K562 (cell line): ENCODE measurements around the gene SHISA9. TPM values are rescaled to one million over a fixed set of nuclear protein-coding genes. Genes with fewer than 3 reads are reported as not detected.

Experiments used
- ATAC-seq: fragments of 200-7000 bp; cut with Tn5 transposase; 3 replicates; pipeline ENCODE4 v1.9.1; 2020; ENCODE audit warnings: moderate library complexity
- BruUV-seq: library from RNA; stranded (reverse); fragments of 400-500 nt; replicated peaks from 2 replicates; lab custom pipeline; 2021; lab: Mats Ljungman, UMichigan
- CTCF ChIA-PET: fragments of 300-600 bp; formaldehyde crosslinking; extraction: SDS; loops from one replicate; lab custom pipeline; 2021; ENCODE audit warnings: low intra/inter-chr PET ratio; lab: Yijun Ruan, JAX
- POLR2A ChIA-PET: fragments of 300-600, 350-650 bp; sonication (Branson Sonifier 250); formaldehyde crosslinking; extraction: SDS; loops from one replicate; lab custom pipeline; 2021; ENCODE audit warnings: antibody characterized with exemption, inconsistent platforms; lab: Yijun Ruan, JAX
- DNase-seq, 4 experiments: peaks; one replicate each; pipeline versions ENCODE4 v3.0.0 to v3.0.0-alpha.2; 2011 to 2018; ENCODE audit warnings: low spot score in 3 of 4, mixed read lengths in 3 of 4; ENCODE audit errors: extremely low read depth in 1 of 4
- FAIRE-seq: peaks from 2 replicates; lab custom pipeline; 2011; peaks lifted over from hg19 to GRCh38; lab: Jason Lieb, UNC
- H2AFZ ChIP-seq: 2 replicates; pipeline ENCODE4 v1.6.0; 2011; ENCODE audit warnings: low read depth, low read length, control low read depth, inconsistent platforms
- H3K27ac ChIP-seq: fragments of 200-600 bp; 3 replicates; pipeline ENCODE4 v1.8.0; 2011; ENCODE audit warnings: low read depth, mild to moderate bottlenecking, control low read depth, inconsistent platforms, low read length, moderate library complexity, mixed read lengths; ENCODE audit errors: extremely low read depth
- H3K27me3 ChIP-seq, 2 experiments: fragments of 300-600 bp in 1 of 2; 2 replicates in 1 of 2; 3 replicates in 1 of 2; pipeline versions ENCODE4 v1.6.0 to v1.8.0; 2011; ENCODE audit warnings: inconsistent platforms in 2 of 2, low read length in 2 of 2, mild to moderate bottlenecking in 1 of 2, mixed read lengths in 1 of 2, moderate library complexity in 1 of 2; ENCODE audit not compliant: control insufficient read depth in 2 of 2, insufficient read depth in 2 of 2
- H3K36me3 ChIP-seq: fragments of 300-600 bp; 3 replicates; pipeline ENCODE4 v1.8.0; 2011; ENCODE audit warnings: mild to moderate bottlenecking, low read length, inconsistent platforms; ENCODE audit not compliant: control insufficient read depth, insufficient read depth
- H3K4me1 ChIP-seq, 2 experiments: fragments of 200-600 bp in 1 of 2; replicated peaks in 1 of 2; 2 replicates in 1 of 2; 3 replicates in 1 of 2; pipeline versions ENCODE4 v1.5.1 to v1.8.0; 2011; ENCODE audit warnings: inconsistent platforms in 2 of 2, low read length in 2 of 2, mild to moderate bottlenecking in 1 of 2, mixed read lengths in 1 of 2, moderate library complexity in 1 of 2; ENCODE audit not compliant: control insufficient read depth in 2 of 2, insufficient read depth in 2 of 2
- H3K4me2 ChIP-seq: 2 replicates; pipeline ENCODE4 v1.6.1; 2011; ENCODE audit warnings: low read length, control low read depth, inconsistent platforms, mixed read lengths; ENCODE audit not compliant: insufficient read depth
- H3K4me3 ChIP-seq: fragments of 200-600 bp; sonication (generic), shearing (Covaris generic); 2 replicates; pipeline ENCODE4 v1.5.1; 2016; ENCODE audit warnings: control low read depth, inconsistent platforms
- H3K79me2 ChIP-seq: fragments of 200-600 bp; 3 replicates; pipeline ENCODE4 v1.8.0; 2011; ENCODE audit warnings: low read length, inconsistent platforms; ENCODE audit not compliant: control insufficient read depth, insufficient read depth
- H3K9ac ChIP-seq, 2 experiments: 2 replicates each; pipeline versions ENCODE4 v1.6.0 to v1.6.1; 2011; ENCODE audit warnings: low read depth in 2 of 2, low read length in 2 of 2, control low read depth in 1 of 2, inconsistent platforms in 1 of 2, mild to moderate bottlenecking in 1 of 2, mixed read lengths in 1 of 2; ENCODE audit not compliant: insufficient read depth in 1 of 2
- H3K9me1 ChIP-seq: one replicate; pipeline ENCODE4 v1.6.0; 2011; ENCODE audit warnings: inconsistent platforms, mild to moderate bottlenecking, low read length, moderate library complexity; ENCODE audit not compliant: control insufficient read depth, insufficient read depth
- H3K9me3 ChIP-seq: replicated peaks from 2 replicates; pipeline ENCODE4 v1.5.1; 2011; ENCODE audit warnings: low read depth, low read length, inconsistent platforms; ENCODE audit not compliant: control insufficient read depth, insufficient read depth
- H4K20me1 ChIP-seq: replicated peaks from 2 replicates; pipeline ENCODE4 v1.6.1; 2011; ENCODE audit warnings: low read length, inconsistent platforms, mixed read lengths; ENCODE audit not compliant: control insufficient read depth, insufficient read depth
- ATF7 ChIP-seq: fragments of 450-650 bp; IDR thresholded peaks from 2 replicates; pipeline ENCODE4 v1.7.1; 2014; ENCODE audit warnings: mild to moderate bottlenecking, moderate library complexity
- CBX5 ChIP-seq: IDR thresholded peaks from 2 replicates; pipeline ENCODE4 v1.6.1; 2014; ENCODE audit warnings: low read depth, borderline replicate concordance
- CREB1 ChIP-seq, 2 experiments: sonication (generic) in 1 of 2; formaldehyde crosslinking in 1 of 2; IDR thresholded peaks; 2 replicates each; pipeline versions ENCODE4 v1.6.1 to v1.8.0; 2012 to 2022; ENCODE audit warnings: inconsistent platforms in 1 of 2, mild to moderate bottlenecking in 1 of 2, missing genetic modification reagents in 1 of 2, moderate library complexity in 1 of 2
- CREBBP ChIP-seq: IDR thresholded peaks from one replicate; pipeline ENCODE4 v1.6.1; 2012; ENCODE audit warnings: low read depth, mild to moderate bottlenecking, control low read depth, inconsistent platforms, low read length
- CXXC5 ChIP-seq: fragments of 250-450 bp; sonication (Bioruptor Pico); IDR thresholded peaks from 2 replicates; pipeline ENCODE4 v1.8.0; 2022; ENCODE audit warnings: inconsistent platforms, mild to moderate bottlenecking, moderate library complexity
- FOXA3 ChIP-seq, 2 experiments: fragments of 450-650 bp in 1 of 2; sonication (generic) in 1 of 2; formaldehyde crosslinking; IDR thresholded peaks in 1 of 2; conservative IDR thresholded peaks in 1 of 2; 2 replicates each; pipeline versions ENCODE4 v1.4.0 to v1.8.0; 2020 to 2022; ENCODE audit warnings: mild to moderate bottlenecking in 2 of 2, missing genetic modification reagents in 1 of 2
- HDAC1 ChIP-seq, 2 experiments: fragments of 450-650 bp; IDR thresholded peaks; 2 replicates each; pipeline ENCODE4 v1.6.1; 2016 to 2017; ENCODE audit warnings: inconsistent platforms in 1 of 2, mild to moderate bottlenecking in 1 of 2, moderate library complexity in 1 of 2
- HDAC2 ChIP-seq: fragments of 450-650 bp; IDR thresholded peaks from 2 replicates; pipeline ENCODE4 v1.6.1; 2016; ENCODE audit warnings: mild to moderate bottlenecking
- HNRNPUL1 ChIP-seq: fragments of 200-400 bp; formaldehyde crosslinking; IDR thresholded peaks from 2 replicates; pipeline ENCODE4 v1.6.1; 2017; ENCODE audit warnings: low read length
- NR3C1 ChIP-seq: sonication (generic); formaldehyde crosslinking; IDR thresholded peaks from 2 replicates; pipeline ENCODE4 v1.8.1; 2022; ENCODE audit warnings: missing genetic modification reagents
- NR4A1 ChIP-seq, 2 experiments: fragments of 250-450 bp in 1 of 2; fragments of 450-650 bp in 1 of 2; sonication (Bioruptor Pico) in 1 of 2; IDR thresholded peaks; 2 replicates each; pipeline versions ENCODE4 v1.4.0 to v1.6.1; 2016 to 2020; ENCODE audit warnings: mild to moderate bottlenecking in 2 of 2, missing compliant biosample characterization in 1 of 2, missing genetic modification characterization in 1 of 2, moderate library complexity in 1 of 2
- RFX1 ChIP-seq: fragments of 450-650 bp; IDR thresholded peaks from 2 replicates; pipeline ENCODE4 v1.6.1; 2016; ENCODE audit warnings: mild to moderate bottlenecking, moderate library complexity
- TCF7L2 ChIP-seq: fragments of 150-350 bp; IDR thresholded peaks from 2 replicates; pipeline ENCODE4 v1.6.1; 2016; ENCODE audit warnings: low read depth, mild to moderate bottlenecking, low read length, moderate library complexity
- TEAD2 ChIP-seq: fragments of 450-650 bp; IDR thresholded peaks from 2 replicates; pipeline ENCODE4 v1.6.1; 2016; ENCODE audit warnings: missing genetic modification characterization, control low read depth, missing compliant biosample characterization
- UBTF ChIP-seq, 2 experiments: IDR thresholded peaks; 2 replicates each; pipeline ENCODE4 v1.6.1; 2012; ENCODE audit warnings: improper control_type of control experiment in 2 of 2, low read depth in 2 of 2, low read length in 2 of 2, borderline replicate concordance in 1 of 2
- ZNF785 ChIP-seq: fragments of 250-450 bp; sonication (Bioruptor Pico); IDR thresholded peaks from 2 replicates; pipeline ENCODE4 v1.4.0; 2020; ENCODE audit warnings: mild to moderate bottlenecking
- WGBS: fragments of 100-300 bp; shearing (Covaris generic); methylation state at CpG from one replicate; pipeline ENCODE4 v1.1.6; 2016; ENCODE audit warnings: low coverage, mixed read lengths; ENCODE audit not compliant: insufficient coverage; ENCODE audit errors: missing lambda C conversion rate; 5-methylcytosine and 5-hydroxymethylcytosine counted together
- in situ Hi-C: fragments of 300-500 bp; cut with MboI; formaldehyde crosslinking; loops from 4 replicates; pipeline ENCODE4 v1.15.0; 2018; ENCODE audit warnings: inconsistent platforms, mixed read lengths
- intact Hi-C: fragments of 100-400 bp; cut with micrococcal nuclease; formaldehyde crosslinking; loops from 2 replicates; pipeline ENCODE4 v1.14.2; 2022
- polyA plus RNA-seq, 8 experiments: library from polyadenylated mRNA; depleted of rRNA in 4 of 8; stranded (reverse) in 5 of 8; unstranded in 3 of 8; fragments of >200 nt; fragmentation: Nextera tagmentation in 2 of 8; fragmentation: Illumina TruSeq in 1 of 8; extraction: Ambion mirVana in 2 of 8; extraction: Trizol in 1 of 8; gene quantifications; 2 replicates each; pipeline versions ENCODE4 v1.2.1 to v1.2.3, GENCODE V29; 2011 to 2014; ENCODE audit warnings: inconsistent platforms in 1 of 8, missing spikeins in 1 of 8
- total RNA-seq, 7 experiments: library from RNA; depleted of rRNA in 6 of 7; stranded (reverse); fragments of >200 nt in 6 of 7; fragmentation: Illumina TruSeq in 2 of 7; extraction: Trizol in 2 of 7; gene quantifications; 2 replicates each; pipeline versions ENCODE4 v1.2.1 to v1.2.3, GENCODE V29; 2011 to 2021; ENCODE audit warnings: low replicate concordance in 1 of 7

The SHISA9 gene
- total and polyA plus RNA-seq, 9 of the 15 experiments (the other 6 are each of a cell fraction or from before 2014, with no cell fraction given) = under 0.01 to 0.16 (median 0.01) TPM; not detected in 6

GRCh38 chr16:13148294-13148693, 246.9 kb downstream of the SHISA9 start:
- Histone ChIP-seq H3K27me3 (no peaks in the 10 kb centered on the region), H3K4me1 (no peaks in the 10 kb centered on the region), H3K4me2 (no peak overlapping the region), H3K9me3 (no peaks in the 10 kb centered on the region), H3K9ac (no peak overlapping the region), H3K79me2 (no peaks in the 10 kb centered on the region), H3K27ac (no peak overlapping the region)
- DNase-seq (no peak), ATAC-seq (no peak)
- intact Hi-C loops = no loop called here
- 0% methylated on average over 3 of the region's 3 CpGs for WGBS
- CTCF ChIA-PET = no interaction called here
- BruUV-seq = no TSS peak
- no peak for TF ChIP-seq UBTF (IDR thresholded peaks at IDR 0.05; ENCODE audit: borderline replicate concordance in 1 of 2, low read depth in 2 of 2, low read length in 2 of 2)
- TF ChIP-seq, all 486 proteins: peak for 0
- in situ Hi-C loops = no loop called here
- H3K4me3 ChIP-seq = no peak overlapping the region
- H3K36me3 ChIP-seq = no peaks in the 10 kb centered on the region
- no peak for FAIRE-seq
- no peak overlapping the region for H2AFZ ChIP-seq
- H3K9me1 ChIP-seq = no peaks in the 10 kb centered on the region
- POLR2A ChIA-PET = no interaction called here
- no peaks in the 10 kb centered on the region for H4K20me1 ChIP-seq

DNA sequence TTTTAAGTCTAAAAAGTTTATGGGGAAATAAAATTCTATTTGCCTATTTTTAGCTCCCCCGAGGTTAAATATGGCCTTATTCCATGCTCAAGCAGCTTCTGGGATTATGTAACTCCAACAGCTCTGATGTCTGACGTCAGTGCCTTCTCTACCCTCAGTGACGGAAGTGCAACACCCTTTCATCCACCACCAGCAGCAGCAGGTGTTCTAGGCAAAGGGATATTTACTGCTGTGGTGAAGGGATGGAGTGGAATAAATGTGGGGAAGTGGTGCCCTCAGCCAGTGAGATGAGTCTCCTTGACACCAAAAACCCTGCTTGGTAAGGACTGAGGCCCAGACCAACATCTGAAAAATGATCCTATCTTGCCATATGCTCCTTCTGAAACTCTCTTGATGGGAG, 247.4 kb downstream of the SHISA9 start:
- DNase-seq (no peak), FAIRE-seq (no peak), ATAC-seq (no peak)
- POLR2A ChIA-PET = no interaction called here
- no TSS peak for BruUV-seq
- H4K20me1 ChIP-seq = no peaks in the 10 kb centered on the region
- no peak overlapping the region for H3K4me3 ChIP-seq
- no peaks in the 10 kb centered on the region for H3K9me1 ChIP-seq
- WGBS = 0% methylated on average over 3 of the region's 3 CpGs
- no peaks in the 10 kb centered on the region for H3K4me1 ChIP-seq
- in situ Hi-C loops (no loop called here), intact Hi-C loops (no loop called here)
- CTCF ChIA-PET = no interaction called here
- H3K79me2 ChIP-seq = no peaks in the 10 kb centered on the region
- H3K4me2 ChIP-seq = no peak overlapping the region
- no peak overlapping the region for H3K27ac ChIP-seq
- no peaks in the 10 kb centered on the region for H3K36me3 ChIP-seq
- no peak overlapping the region for H3K9ac ChIP-seq
- no peak overlapping the region for H2AFZ ChIP-seq
- H3K27me3 ChIP-seq = no peaks in the 10 kb centered on the region
- H3K9me3 ChIP-seq = no peaks in the 10 kb centered on the region
- no peak for TF ChIP-seq FOXA3 (CRISPR knock-in tag; conservative IDR thresholded peaks at IDR 0.05 in 1 of 2, IDR thresholded peaks at IDR 0.05 in 1 of 2)
- no peak for TF ChIP-seq HNRNPUL1
- no peak for TF ChIP-seq RFX1
- no peak for TF ChIP-seq TEAD2 (tag)
- no peak for TF ChIP-seq HDAC2
- TF ChIP-seq CREB1 (IDR thresholded peaks at IDR 0.05) = no peak
- no peak for TF ChIP-seq CREB1 (CRISPR knock-in tag; IDR thresholded peaks at IDR 0.05)
- no peak for TF ChIP-seq TCF7L2
- no peak for TF ChIP-seq NR4A1 (CRISPR knock-in tag; IDR thresholded peaks at IDR 0.05)
- no peak for TF ChIP-seq NR4A1 (tag; IDR thresholded peaks at IDR 0.05)
- TF ChIP-seq ATF7 = no peak
- TF ChIP-seq CBX5 = no peak
- TF ChIP-seq NR3C1 (CRISPR knock-in tag) = no peak
- TF ChIP-seq CXXC5 = no peak
- no peak for TF ChIP-seq CREBBP
- no peak for TF ChIP-seq ZNF785 (CRISPR knock-in tag)
- no peak for TF ChIP-seq HDAC1 (IDR thresholded peaks at IDR 0.05)
